GM12878 (cell line): ENCODE measurements around the gene ABL1. TPM values are rescaled to one million over a fixed set of nuclear protein-coding genes. Genes with fewer than 3 reads are reported as not detected.

ENCODE experiments used
- ATAC-seq: fragments of 200-7000 bp; cut with Tn5 transposase; 3 replicates; pipeline ENCODE4 v1.9.1; 2020; ENCODE audit warnings: mild to moderate bottlenecking, moderate library complexity
- BruUV-seq: library from RNA; stranded (reverse); fragments of 400-500 nt; replicated peaks from 2 replicates; lab custom pipeline; 2021; lab: Mats Ljungman, UMichigan
- CTCF ChIA-PET: fragments of 300-600 bp; sonication (Branson Sonifier 250); formaldehyde crosslinking; extraction: SDS; loops from one replicate; lab custom pipeline; 2021; ENCODE audit warnings: inconsistent platforms; lab: Yijun Ruan, JAX
- POLR2A ChIA-PET: fragments of 350-600 bp; formaldehyde crosslinking; extraction: SDS; loops from one replicate; lab custom pipeline; 2021; ENCODE audit warnings: inconsistent platforms; lab: Charles Lee
- RAD21 ChIA-PET: fragments of 300-600 bp; sonication (Branson Sonifier 250); formaldehyde crosslinking; loops from one replicate; lab custom pipeline; 2023; ENCODE audit warnings: antibody characterized with exemption; ENCODE audit not compliant: unreplicated experiment; lab: Charles Lee
- SMC1A ChIA-PET: fragments of 300-600 bp; sonication (Branson Sonifier 250); formaldehyde crosslinking; loops from one replicate; lab custom pipeline; 2023; ENCODE audit not compliant: unreplicated experiment, uncharacterized antibody; lab: Charles Lee
- DNase-seq: peaks from one replicate; pipeline ENCODE4 v3.0.0-alpha.2; 2011; ENCODE audit warnings: low read depth, low spot score
- FAIRE-seq: peaks from 3 replicates; lab custom pipeline; 2011; peaks lifted over from hg19 to GRCh38; lab: Jason Lieb, UNC
- H2AFZ ChIP-seq: 2 replicates; pipeline ENCODE4 v1.6.0; 2011; ENCODE audit warnings: low read depth, low read length, control low read depth; ENCODE audit not compliant: control insufficient read depth
- H3K27ac ChIP-seq: 2 replicates; pipeline ENCODE4 v1.5.1; 2011; ENCODE audit warnings: control low read depth; ENCODE audit not compliant: control insufficient read depth, insufficient read depth
- H3K27me3 ChIP-seq, 2 experiments: replicated peaks in 1 of 2; 2 replicates each; pipeline versions ENCODE4 v1.6.0 to v1.6.1; 2011; ENCODE audit warnings: low read length in 1 of 2; ENCODE audit not compliant: control insufficient read depth in 2 of 2, insufficient read depth in 2 of 2
- H3K36me3 ChIP-seq, 2 experiments: 2 replicates each; pipeline ENCODE4 v1.5.1; 2011; ENCODE audit warnings: low read length in 1 of 2; ENCODE audit not compliant: control insufficient read depth in 2 of 2, insufficient read depth in 2 of 2
- H3K4me1 ChIP-seq: 2 replicates; pipeline ENCODE4 v1.6.1; 2011; ENCODE audit warnings: mild to moderate bottlenecking, low read length, moderate library complexity, mixed read lengths; ENCODE audit not compliant: control insufficient read depth, insufficient read depth
- H3K4me2 ChIP-seq: 2 replicates; pipeline ENCODE4 v1.6.0; 2011; ENCODE audit warnings: control low read depth; ENCODE audit not compliant: control insufficient read depth, insufficient read depth
- H3K4me3 ChIP-seq: fragments of 200-600 bp; sonication (generic); 2 replicates; pipeline ENCODE4 v1.5.1; 2016
- H3K79me2 ChIP-seq: 2 replicates; pipeline ENCODE4 v1.6.0; 2011; ENCODE audit warnings: low read length; ENCODE audit not compliant: control insufficient read depth, insufficient read depth
- H3K9ac ChIP-seq: 2 replicates; pipeline ENCODE4 v1.8.0; 2011; ENCODE audit warnings: low read length, control low read depth, mixed read lengths; ENCODE audit not compliant: control insufficient read depth, insufficient read depth
- H3K9me3 ChIP-seq: replicated peaks from 3 replicates; pipeline ENCODE4 v1.5.1; 2011; ENCODE audit warnings: mild to moderate bottlenecking, low read length; ENCODE audit not compliant: control insufficient read depth, insufficient read depth
- H4K20me1 ChIP-seq: 2 replicates; pipeline ENCODE4 v1.6.0; 2011; ENCODE audit not compliant: control insufficient read depth, insufficient read depth
- ASH2L ChIP-seq: fragments of 300-600, 200-600 bp; sonication (generic); IDR thresholded peaks from 2 replicates; pipeline ENCODE4 v1.6.1; 2017; ENCODE audit warnings: low read depth, mild to moderate bottlenecking, borderline replicate concordance
- EED ChIP-seq: sonication (generic); IDR thresholded peaks from 2 replicates; pipeline ENCODE4 v1.6.1; 2016; ENCODE audit warnings: antibody characterized with exemption, low read depth
- HDAC2 ChIP-seq: fragments of 200-600 bp; sonication (generic); IDR thresholded peaks from 2 replicates; pipeline ENCODE4 v1.6.1; 2017
- MEF2A ChIP-seq: IDR thresholded peaks from 2 replicates; pipeline ENCODE4 v1.6.1; 2011; ENCODE audit warnings: low read depth, mild to moderate bottlenecking, low read length, moderate library complexity; ENCODE audit not compliant: insufficient read depth
- PAX8 ChIP-seq: fragments of 450-650 bp; IDR thresholded peaks from 2 replicates; pipeline ENCODE4 v1.6.1; 2017; ENCODE audit warnings: mild to moderate bottlenecking, moderate library complexity
- POLR2AphosphoS5 ChIP-seq: IDR thresholded peaks from 2 replicates; pipeline ENCODE4 v1.6.1; 2011; ENCODE audit warnings: mild to moderate bottlenecking, low read length, inconsistent platforms
- RUNX3 ChIP-seq: IDR thresholded peaks from 2 replicates; pipeline ENCODE4 v1.6.1; 2012; ENCODE audit warnings: low read length, inconsistent platforms
- SUPT20H ChIP-seq: IDR thresholded peaks from 2 replicates; pipeline ENCODE4 v1.6.1; 2011; ENCODE audit warnings: low read depth, mild to moderate bottlenecking, low read length, moderate library complexity, borderline replicate concordance; ENCODE audit not compliant: control insufficient read depth
- TCF7 ChIP-seq: IDR thresholded peaks from 2 replicates; pipeline ENCODE4 v1.6.1; 2014; ENCODE audit warnings: antibody characterized with exemption, borderline replicate concordance
- ZZZ3 ChIP-seq: IDR thresholded peaks from 2 replicates; pipeline ENCODE4 v1.6.1; 2011; ENCODE audit warnings: low read depth; ENCODE audit not compliant: control insufficient read depth, insufficient read length
- WGBS: methylation state at CpG from one replicate; pipeline ENCODE4 v1.1.6; 2016; ENCODE audit warnings: low lambda C conversion rate; ENCODE audit not compliant: insufficient replicate concordance, insufficient coverage; ENCODE audit errors: missing lambda C conversion rate; 5-methylcytosine and 5-hydroxymethylcytosine counted together
- in situ Hi-C: fragments of 300-500 bp; cut with MboI; formaldehyde crosslinking; loops from 9 replicates; pipeline ENCODE4 v1.14.3; 2018; ENCODE audit warnings: mixed read lengths
- intact Hi-C: fragments of 100-400 bp; cut with micrococcal nuclease; formaldehyde crosslinking; loops from one replicate; pipeline ENCODE4 v1.14.2; 2022; ENCODE audit not compliant: unreplicated experiment
- polyA plus RNA-seq, 11 experiments: library from polyadenylated mRNA; depleted of rRNA in 4 of 11; unstranded in 6 of 11; stranded (reverse) in 5 of 11; fragments of >200 nt; fragmentation: Nextera tagmentation in 4 of 11; fragmentation: Illumina TruSeq in 1 of 11; extraction: Ambion mirVana in 4 of 11; extraction: Trizol in 1 of 11; gene quantifications; 1 replicate in 1 of 11; 2 replicates in 10 of 11; pipeline versions ENCODE4 v1.2.1 to v1.2.3, GENCODE V29; 2011 to 2016; ENCODE audit warnings: inconsistent platforms in 2 of 11, missing spikeins in 2 of 11, low read depth in 1 of 11
- total RNA-seq, 4 experiments: library from RNA; depleted of rRNA in 3 of 4; stranded (reverse); fragments of >200 nt in 3 of 4; fragmentation: Illumina TruSeq in 1 of 4; extraction: Trizol in 1 of 4; gene quantifications; 2 replicates each; pipeline versions ENCODE4 v1.2.1 to v1.2.3, GENCODE V29; 2013 to 2021
- TF ChIP-seq, protein P1 (sequence below): IDR thresholded peaks from 2 replicates; pipeline ENCODE4 v1.6.1; 2012; ENCODE audit warnings: mild to moderate bottlenecking, low read depth, low read length
- TF ChIP-seq, protein P2 (sequence below): fragments of 150-350 bp; IDR thresholded peaks from 2 replicates; pipeline ENCODE4 v1.6.1; 2016; ENCODE audit warnings: low read depth, low read length
- TF ChIP-seq, protein P3 (sequence below): fragments of 450-650 bp; formaldehyde crosslinking; IDR thresholded peaks from 2 replicates; pipeline ENCODE4 v1.5.0; 2022; ENCODE audit warnings: mild to moderate bottlenecking, missing genetic modification characterization

Gene ABL1
- total and polyA plus RNA-seq, 10 of the 15 experiments (the other 5 are each of a cell fraction or from before 2014, with no cell fraction given) = 0.79 to 51.5 (median 16.3) TPM

DNA sequence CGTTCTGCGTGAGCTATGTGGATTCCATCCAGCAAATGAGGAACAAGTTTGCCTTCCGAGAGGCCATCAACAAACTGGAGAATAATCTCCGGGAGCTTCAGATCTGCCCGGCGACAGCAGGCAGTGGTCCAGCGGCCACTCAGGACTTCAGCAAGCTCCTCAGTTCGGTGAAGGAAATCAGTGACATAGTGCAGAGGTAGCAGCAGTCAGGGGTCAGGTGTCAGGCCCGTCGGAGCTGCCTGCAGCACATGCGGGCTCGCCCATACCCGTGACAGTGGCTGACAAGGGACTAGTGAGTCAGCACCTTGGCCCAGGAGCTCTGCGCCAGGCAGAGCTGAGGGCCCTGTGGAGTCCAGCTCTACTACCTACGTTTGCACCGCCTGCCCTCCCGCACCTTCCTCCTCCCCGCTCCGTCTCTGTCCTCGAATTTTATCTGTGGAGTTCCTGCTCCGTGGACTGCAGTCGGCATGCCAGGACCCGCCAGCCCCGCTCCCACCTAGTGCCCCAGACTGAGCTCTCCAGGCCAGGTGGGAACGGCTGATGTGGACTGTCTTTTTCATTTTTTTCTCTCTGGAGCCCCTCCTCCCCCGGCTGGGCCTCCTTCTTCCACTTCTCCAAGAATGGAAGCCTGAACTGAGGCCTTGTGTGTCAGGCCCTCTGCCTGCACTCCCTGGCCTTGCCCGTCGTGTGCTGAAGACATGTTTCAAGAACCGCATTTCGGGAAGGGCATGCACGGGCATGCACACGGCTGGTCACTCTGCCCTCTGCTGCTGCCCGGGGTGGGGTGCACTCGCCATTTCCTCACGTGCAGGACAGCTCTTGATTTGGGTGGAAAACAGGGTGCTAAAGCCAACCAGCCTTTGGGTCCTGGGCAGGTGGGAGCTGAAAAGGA lies 50.7 kb downstream of the ABL1 start:
- FAIRE-seq (no peak), DNase-seq (no peak), ATAC-seq (no peak)
- no TSS peak for BruUV-seq
- Histone ChIP-seq H3K79me2 (no peaks in the 10 kb centered on the region), H4K20me1 (no peaks in the 10 kb centered on the region), H3K27ac (no peak overlapping the region), H3K9ac (no peak overlapping the region), H3K4me1 (no peaks in the 10 kb centered on the region), H3K9me3 (no peaks in the 10 kb centered on the region), H3K27me3 (no peaks in the 10 kb centered on the region), H3K4me3 (no peak overlapping the region), H2AFZ (no peak overlapping the region), H3K4me2 (no peak overlapping the region), H3K36me3 (peaks cover 15 to 30% of the 10 kb centered on the region in 2 experiments)
- WGBS = 94% methylated on average over 35 of the region's 35 CpGs
- ChIA-PET POLR2A (no interaction called here), RAD21 (no interaction called here), SMC1A (no interaction called here), CTCF (interaction anchor here (2.0 kb wide), 1 partner anchor 15 kb away, joined by 6 read pairs; no protein-coding TSS in a partner anchor)
- intact Hi-C loops = no loop called here
- in situ Hi-C loops = no loop called here
- TF ChIP-seq MEF2A (no peak), TCF7 (no peak), ASH2L (no peak), SUPT20H (no peak), HDAC2 (no peak), RUNX3 (no peak), POLR2AphosphoS5 (no peak), EED (no peak), ZZZ3 (no peak), PAX8 (no peak)
- TF ChIP-seq, protein P1, sequence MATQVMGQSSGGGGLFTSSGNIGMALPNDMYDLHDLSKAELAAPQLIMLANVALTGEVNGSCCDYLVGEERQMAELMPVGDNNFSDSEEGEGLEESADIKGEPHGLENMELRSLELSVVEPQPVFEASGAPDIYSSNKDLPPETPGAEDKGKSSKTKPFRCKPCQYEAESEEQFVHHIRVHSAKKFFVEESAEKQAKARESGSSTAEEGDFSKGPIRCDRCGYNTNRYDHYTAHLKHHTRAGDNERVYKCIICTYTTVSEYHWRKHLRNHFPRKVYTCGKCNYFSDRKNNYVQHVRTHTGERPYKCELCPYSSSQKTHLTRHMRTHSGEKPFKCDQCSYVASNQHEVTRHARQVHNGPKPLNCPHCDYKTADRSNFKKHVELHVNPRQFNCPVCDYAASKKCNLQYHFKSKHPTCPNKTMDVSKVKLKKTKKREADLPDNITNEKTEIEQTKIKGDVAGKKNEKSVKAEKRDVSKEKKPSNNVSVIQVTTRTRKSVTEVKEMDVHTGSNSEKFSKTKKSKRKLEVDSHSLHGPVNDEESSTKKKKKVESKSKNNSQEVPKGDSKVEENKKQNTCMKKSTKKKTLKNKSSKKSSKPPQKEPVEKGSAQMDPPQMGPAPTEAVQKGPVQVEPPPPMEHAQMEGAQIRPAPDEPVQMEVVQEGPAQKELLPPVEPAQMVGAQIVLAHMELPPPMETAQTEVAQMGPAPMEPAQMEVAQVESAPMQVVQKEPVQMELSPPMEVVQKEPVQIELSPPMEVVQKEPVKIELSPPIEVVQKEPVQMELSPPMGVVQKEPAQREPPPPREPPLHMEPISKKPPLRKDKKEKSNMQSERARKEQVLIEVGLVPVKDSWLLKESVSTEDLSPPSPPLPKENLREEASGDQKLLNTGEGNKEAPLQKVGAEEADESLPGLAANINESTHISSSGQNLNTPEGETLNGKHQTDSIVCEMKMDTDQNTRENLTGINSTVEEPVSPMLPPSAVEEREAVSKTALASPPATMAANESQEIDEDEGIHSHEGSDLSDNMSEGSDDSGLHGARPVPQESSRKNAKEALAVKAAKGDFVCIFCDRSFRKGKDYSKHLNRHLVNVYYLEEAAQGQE = no peak
- TF ChIP-seq, protein P2, sequence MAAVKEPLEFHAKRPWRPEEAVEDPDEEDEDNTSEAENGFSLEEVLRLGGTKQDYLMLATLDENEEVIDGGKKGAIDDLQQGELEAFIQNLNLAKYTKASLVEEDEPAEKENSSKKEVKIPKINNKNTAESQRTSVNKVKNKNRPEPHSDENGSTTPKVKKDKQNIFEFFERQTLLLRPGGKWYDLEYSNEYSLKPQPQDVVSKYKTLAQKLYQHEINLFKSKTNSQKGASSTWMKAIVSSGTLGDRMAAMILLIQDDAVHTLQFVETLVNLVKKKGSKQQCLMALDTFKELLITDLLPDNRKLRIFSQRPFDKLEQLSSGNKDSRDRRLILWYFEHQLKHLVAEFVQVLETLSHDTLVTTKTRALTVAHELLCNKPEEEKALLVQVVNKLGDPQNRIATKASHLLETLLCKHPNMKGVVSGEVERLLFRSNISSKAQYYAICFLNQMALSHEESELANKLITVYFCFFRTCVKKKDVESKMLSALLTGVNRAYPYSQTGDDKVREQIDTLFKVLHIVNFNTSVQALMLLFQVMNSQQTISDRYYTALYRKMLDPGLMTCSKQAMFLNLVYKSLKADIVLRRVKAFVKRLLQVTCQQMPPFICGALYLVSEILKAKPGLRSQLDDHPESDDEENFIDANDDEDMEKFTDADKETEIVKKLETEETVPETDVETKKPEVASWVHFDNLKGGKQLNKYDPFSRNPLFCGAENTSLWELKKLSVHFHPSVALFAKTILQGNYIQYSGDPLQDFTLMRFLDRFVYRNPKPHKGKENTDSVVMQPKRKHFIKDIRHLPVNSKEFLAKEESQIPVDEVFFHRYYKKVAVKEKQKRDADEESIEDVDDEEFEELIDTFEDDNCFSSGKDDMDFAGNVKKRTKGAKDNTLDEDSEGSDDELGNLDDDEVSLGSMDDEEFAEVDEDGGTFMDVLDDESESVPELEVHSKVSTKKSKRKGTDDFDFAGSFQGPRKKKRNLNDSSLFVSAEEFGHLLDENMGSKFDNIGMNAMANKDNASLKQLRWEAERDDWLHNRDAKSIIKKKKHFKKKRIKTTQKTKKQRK = no peak
- TF ChIP-seq, protein P3, sequence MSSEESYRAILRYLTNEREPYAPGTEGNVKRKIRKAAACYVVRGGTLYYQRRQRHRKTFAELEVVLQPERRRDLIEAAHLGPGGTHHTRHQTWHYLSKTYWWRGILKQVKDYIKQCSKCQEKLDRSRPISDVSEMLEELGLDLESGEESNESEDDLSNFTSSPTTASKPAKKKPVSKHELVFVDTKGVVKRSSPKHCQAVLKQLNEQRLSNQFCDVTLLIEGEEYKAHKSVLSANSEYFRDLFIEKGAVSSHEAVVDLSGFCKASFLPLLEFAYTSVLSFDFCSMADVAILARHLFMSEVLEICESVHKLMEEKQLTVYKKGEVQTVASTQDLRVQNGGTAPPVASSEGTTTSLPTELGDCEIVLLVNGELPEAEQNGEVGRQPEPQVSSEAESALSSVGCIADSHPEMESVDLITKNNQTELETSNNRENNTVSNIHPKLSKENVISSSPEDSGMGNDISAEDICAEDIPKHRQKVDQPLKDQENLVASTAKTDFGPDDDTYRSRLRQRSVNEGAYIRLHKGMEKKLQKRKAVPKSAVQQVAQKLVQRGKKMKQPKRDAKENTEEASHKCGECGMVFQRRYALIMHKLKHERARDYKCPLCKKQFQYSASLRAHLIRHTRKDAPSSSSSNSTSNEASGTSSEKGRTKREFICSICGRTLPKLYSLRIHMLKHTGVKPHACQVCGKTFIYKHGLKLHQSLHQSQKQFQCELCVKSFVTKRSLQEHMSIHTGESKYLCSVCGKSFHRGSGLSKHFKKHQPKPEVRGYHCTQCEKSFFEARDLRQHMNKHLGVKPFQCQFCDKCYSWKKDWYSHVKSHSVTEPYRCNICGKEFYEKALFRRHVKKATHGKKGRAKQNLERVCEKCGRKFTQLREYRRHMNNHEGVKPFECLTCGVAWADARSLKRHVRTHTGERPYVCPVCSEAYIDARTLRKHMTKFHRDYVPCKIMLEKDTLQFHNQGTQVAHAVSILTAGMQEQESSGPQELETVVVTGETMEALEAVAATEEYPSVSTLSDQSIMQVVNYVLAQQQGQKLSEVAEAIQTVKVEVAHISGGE = no peak
